Head of caudate nucleus (tissue), 42 donors: ENCODE results near the gene SHFL.

Experiments used
- DNase-seq, 42 donors: peaks; one replicate each; pipeline versions ENCODE4 v3.0.0 to v3.0.0-alpha.2; 2020 to 2021; ENCODE audit warnings: mixed read lengths in 7 of 42
- intact Hi-C: fragments of 100-400 bp; cut with DNase I; formaldehyde crosslinking; loops from one replicate; pipeline ENCODE4 v1.15.0; 2022

SHFL gene

GRCh38 chr19:10116085-10116865 is 30.2 kb downstream of the SHFL start:
- no peak for DNase-seq
- intact Hi-C loops, result loop anchor here (10.0 kb wide), 1 partner anchor 139 kb away; the partner anchor contains the start of gene MRPL4

GRCh38 chr19:10116866-10117616 is 30.9 kb downstream of the SHFL start:
- intact Hi-C loops, result loop anchor here (10.0 kb wide), 1 partner anchor 138 kb away; the partner anchor contains the start of gene MRPL4
- DNase-seq, result no peak

GRCh38 chr19:10118960-10119359 is 32.8 kb downstream of the SHFL start:
- intact Hi-C loops, result loop anchor here (10.0 kb wide), 1 partner anchor 136 kb away; the partner anchor contains the start of gene MRPL4
- DNase-seq, result peak in 2 of 42 donors; percentile 1 to 10

- intact Hi-C loops, result no loop called here
- DNase-seq, result no peak
Measured at GRCh38 chr19:10120538-10121189, 34.5 kb downstream of the SHFL start.

- no peak for DNase-seq
- intact Hi-C loops, result no loop called here
Measured at GRCh38 chr19:10122045-10122444, 35.9 kb downstream of the SHFL start.

GRCh38 chr19:10124429-10124828 is 38.3 kb downstream of the SHFL start:
- DNase-seq, result no peak
- intact Hi-C loops, result no loop called here

GRCh38 chr19:10126213-10126639 is 40.1 kb downstream of the SHFL start:
- intact Hi-C loops, result no loop called here

GRCh38 chr19:10132905-10133304 is 46.8 kb downstream of the SHFL start:
- DNase-seq, result no peak
- intact Hi-C loops, result no loop called here

More at GRCh38 chr19:10126213-10126639, 40.1 kb downstream of the SHFL start:
- DNase-seq, result no peak

- intact Hi-C loops, result no loop called here
- no peak for DNase-seq
Measured at GRCh38 chr19:10133596-10133995, 47.5 kb downstream of the SHFL start.

- no peak for DNase-seq
- intact Hi-C loops, result no loop called here
Measured at GRCh38 chr19:10134040-10134439, 47.9 kb downstream of the SHFL start.

GRCh38 chr19:10135551-10136334 is 49.6 kb downstream of the SHFL start:
- intact Hi-C loops, result no loop called here
- no peak for DNase-seq

- intact Hi-C loops, result no loop called here
- no peak for DNase-seq
Measured at GRCh38 chr19:10136936-10137335, 50.8 kb downstream of the SHFL start.

- DNase-seq, result peak in 38 of 42 donors; percentile 9 to 81 (median 56)
- intact Hi-C loops, result no loop called here
Measured at GRCh38 chr19:10137751-10138682, 51.9 kb downstream of the SHFL start.

- DNase-seq, result peak in 8 of 42 donors; percentile 4 to 51 (median 28)
- intact Hi-C loops, result no loop called here
Measured at GRCh38 chr19:10138879-10139795, 53.0 kb downstream of the SHFL start.

GRCh38 chr19:10139952-10140351 is 53.8 kb downstream of the SHFL start:
- no peak for DNase-seq
- intact Hi-C loops, result no loop called here

GRCh38 chr19:10141479-10141878 is 55.4 kb downstream of the SHFL start:
- DNase-seq, result no peak
- intact Hi-C loops, result no loop called here

- intact Hi-C loops, result no loop called here
- DNase-seq, result no peak
Measured at GRCh38 chr19:10141973-10142372, 55.9 kb downstream of the SHFL start.
